GM06990 (cell line): Measurements from ENCODE around the gene RPH3AL.
"Not testable (repeated sequence)": the region's sequence is repeated elsewhere in the genome, so short reads cannot be mapped to it uniquely, and the experiment has no call there.

Source experiments
- DNase-seq: peaks from one replicate; pipeline ENCODE4 v3.0.0-alpha.2; 2011; ENCODE audit not compliant: insufficient read length; ENCODE audit errors: extremely low read depth
- H3K27me3 ChIP-seq: replicated peaks from 2 replicates; pipeline ENCODE4 v1.6.0; 2011; ENCODE audit warnings: low read length; ENCODE audit not compliant: control insufficient read depth, insufficient read depth
- H3K36me3 ChIP-seq: 2 replicates; pipeline ENCODE4 v1.5.1; 2011; ENCODE audit warnings: low read length; ENCODE audit not compliant: control insufficient read depth, insufficient read depth
- H3K4me3 ChIP-seq: replicated peaks from 2 replicates; pipeline ENCODE4 v1.5.1; 2011; ENCODE audit warnings: low read depth, mild to moderate bottlenecking, control low read depth, low read length
- CTCF ChIP-seq: IDR thresholded peaks from 2 replicates; pipeline ENCODE4 v1.5.1; 2011; ENCODE audit warnings: low read length, control low read depth, mild to moderate bottlenecking, inconsistent platforms; ENCODE audit not compliant: insufficient read depth, poor library complexity, severe bottlenecking

Gene RPH3AL

DNA sequence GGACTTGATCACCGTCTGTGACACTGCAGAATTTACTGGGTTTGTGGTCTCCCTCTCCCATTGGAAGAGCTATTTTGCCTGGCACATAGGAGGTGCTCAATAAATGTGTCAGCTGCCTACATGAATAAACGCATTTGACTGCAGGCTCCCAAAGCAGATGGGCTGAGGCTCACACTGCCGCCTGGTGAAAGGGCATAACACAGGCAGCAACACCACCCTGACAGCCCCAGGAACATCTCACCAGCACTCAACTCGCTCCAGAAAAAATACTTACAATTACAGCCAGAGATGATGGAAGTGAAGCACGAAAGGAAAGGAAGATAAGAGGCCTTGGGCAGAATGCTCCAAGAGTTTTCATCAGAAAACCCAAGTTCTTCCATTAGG is 73.9 kb downstream of the RPH3AL start:
- DNase-seq, result no peak
- no peak for TF ChIP-seq CTCF
- Histone ChIP-seq H3K36me3 (no peaks in the 10 kb centered on the region), H3K27me3 (no peaks in the 10 kb centered on the region; the same call in none of the 2 replicates), H3K4me3 (no peak overlapping the region)

DNA sequence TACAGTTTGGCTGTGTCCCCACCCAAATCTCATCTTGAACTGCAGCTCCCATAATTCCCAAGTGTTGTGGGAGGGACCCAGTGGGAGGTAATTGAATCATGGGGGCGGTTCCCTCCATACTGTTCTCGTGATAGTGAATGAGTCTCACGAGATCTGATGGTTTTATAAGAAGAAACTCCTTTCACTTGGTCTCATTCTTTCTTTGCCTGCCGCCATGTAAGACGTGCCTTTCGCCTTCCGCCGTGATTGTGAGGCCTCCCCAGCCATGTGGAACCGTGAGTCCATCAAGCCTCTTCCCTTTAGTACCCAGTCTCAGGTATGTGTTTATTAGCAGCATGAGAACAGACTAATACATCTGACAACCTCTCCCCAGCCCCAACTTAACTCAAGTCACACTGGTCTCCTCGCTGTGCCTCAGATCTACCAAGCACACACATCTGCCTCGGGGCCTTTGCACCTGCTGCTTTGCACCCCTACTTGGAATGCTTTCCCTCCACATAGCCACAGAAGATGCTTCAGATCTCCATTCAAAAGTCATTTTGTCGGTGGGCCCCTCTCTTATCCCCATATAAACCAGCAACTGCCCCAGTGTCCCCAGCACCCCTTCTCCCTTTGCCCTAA is 74.4 kb downstream of the RPH3AL start:
- DNase-seq, result no peak
- H3K27me3 ChIP-seq, result no peaks in the 10 kb centered on the region; the same call in none of the 2 replicates
- H3K4me3 ChIP-seq, result no peak overlapping the region
- no peak for TF ChIP-seq CTCF
- H3K36me3 ChIP-seq, result no peaks in the 10 kb centered on the region

GRCh38 chr17:274902-275301 is 77.7 kb downstream of the RPH3AL start:
- Histone ChIP-seq H3K36me3 (no peaks in the 10 kb centered on the region), H3K4me3 (no peak overlapping the region), H3K27me3 (no peaks in the 10 kb centered on the region; the same call in 1 of the 2 replicates)
- DNase-seq, result no peak
- TF ChIP-seq CTCF, result no peak

DNA sequence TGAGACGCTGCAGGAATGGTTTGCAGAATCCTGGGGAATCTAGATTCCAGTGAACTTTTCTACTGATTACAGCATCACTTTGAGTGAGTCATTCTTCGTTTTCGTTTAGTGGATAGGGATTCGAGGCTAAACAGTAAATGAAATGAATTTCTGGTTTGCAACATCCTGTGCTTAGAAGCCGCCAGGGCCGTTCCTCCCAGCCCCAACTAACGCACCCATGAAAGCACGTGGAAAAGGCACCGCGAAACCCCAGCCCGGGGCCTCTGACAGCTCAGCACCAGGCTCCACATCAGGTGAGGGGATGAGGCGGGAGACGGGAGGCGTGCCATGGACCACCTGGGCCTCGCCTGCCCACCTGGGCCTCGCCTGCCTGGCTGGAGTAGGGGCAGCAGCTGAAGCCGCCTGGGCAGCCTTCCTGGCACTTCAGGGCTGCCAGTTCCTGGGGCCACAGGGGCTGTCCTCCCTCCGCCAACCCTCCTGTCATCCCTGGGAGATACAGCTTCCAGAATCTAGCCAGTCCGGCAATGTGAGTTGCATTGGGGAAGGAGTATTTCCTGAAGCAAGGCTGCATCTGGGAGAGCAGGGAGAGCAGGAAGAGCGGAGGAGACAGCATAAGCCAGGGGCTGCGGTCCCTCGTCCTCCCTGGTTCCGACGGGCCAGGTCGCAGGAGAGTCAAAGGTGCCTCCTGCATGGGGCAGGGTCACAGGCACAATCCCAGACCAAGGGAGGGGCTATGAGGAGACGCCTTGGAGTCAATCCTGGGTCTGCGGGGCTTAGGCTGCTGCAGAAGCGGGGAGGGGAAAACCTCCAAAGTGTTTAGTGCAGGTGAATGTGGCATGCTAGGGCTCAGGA is 78.4 kb downstream of the RPH3AL start:
- Histone ChIP-seq H3K27me3 (no peaks in the 10 kb centered on the region; the same call in 1 of the 2 replicates), H3K4me3 (no peak overlapping the region), H3K36me3 (no peaks in the 10 kb centered on the region)
- DNase-seq, result no peak
- no peak for TF ChIP-seq CTCF

- DNase-seq, H3K27me3 ChIP-seq, H3K4me3 ChIP-seq: not testable (repeated sequence)
Measured at GRCh38 chr17:272856-273255, 79.8 kb downstream of the RPH3AL start.

DNA sequence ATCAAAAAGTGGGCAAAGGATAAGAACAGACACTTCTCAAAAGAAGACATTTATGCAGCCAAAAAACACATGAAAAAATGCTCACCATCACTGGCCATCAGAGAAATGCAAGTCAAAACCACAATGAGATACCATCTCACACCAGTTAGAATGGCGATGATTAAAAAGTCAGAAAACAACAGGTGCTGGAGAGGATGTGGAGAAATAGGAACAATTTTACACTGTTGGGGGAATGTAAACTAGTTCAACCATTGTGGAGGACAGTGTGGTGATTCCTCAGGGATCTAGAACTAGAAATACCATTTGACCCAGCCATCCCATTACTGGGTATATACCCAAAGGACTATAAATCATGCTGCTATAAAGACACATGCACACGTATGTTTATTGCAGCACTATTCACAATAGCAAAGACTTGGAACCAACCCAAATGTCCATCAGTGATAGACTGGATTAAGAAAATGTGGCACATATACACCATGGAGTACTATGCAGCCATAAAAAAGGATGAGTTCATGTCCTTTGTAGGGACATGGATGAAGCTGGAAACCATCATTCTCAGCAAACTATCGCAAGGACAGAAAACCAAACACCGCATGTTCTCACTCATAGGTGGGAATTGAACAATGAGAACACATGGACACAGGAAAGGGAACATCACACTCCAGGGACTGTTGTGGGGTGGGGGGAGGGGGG is 80.5 kb downstream of the RPH3AL start:
- H3K36me3 ChIP-seq, H3K4me3 ChIP-seq, DNase-seq, H3K27me3 ChIP-seq: not testable (repeated sequence)

More at GRCh38 chr17:272856-273255, 79.8 kb downstream of the RPH3AL start:
- H3K36me3 ChIP-seq, result not testable (repeated sequence)
